OCI-LY7 (cell line): ENCODE results near the gene SHISAL1.

ENCODE experiments used
- EZH2phosphoT487 ChIP-seq: fragments of 200-600 bp; sonication (generic); IDR thresholded peaks from 2 replicates; pipeline ENCODE4 v1.6.1; 2018; ENCODE audit warnings: low read depth, borderline replicate concordance, mild to moderate bottlenecking, mixed run types, antibody characterized with exemption, low read length, moderate library complexity, mixed read lengths
- TF ChIP-seq, protein P1 (sequence below): fragments of 200-600 bp; sonication (generic); conservative IDR thresholded peaks from 2 replicates; pipeline ENCODE4 v1.5.1; 2014; ENCODE audit warnings: mild to moderate bottlenecking, antibody characterized with exemption, low read length, moderate library complexity, mixed read lengths

DNA sequence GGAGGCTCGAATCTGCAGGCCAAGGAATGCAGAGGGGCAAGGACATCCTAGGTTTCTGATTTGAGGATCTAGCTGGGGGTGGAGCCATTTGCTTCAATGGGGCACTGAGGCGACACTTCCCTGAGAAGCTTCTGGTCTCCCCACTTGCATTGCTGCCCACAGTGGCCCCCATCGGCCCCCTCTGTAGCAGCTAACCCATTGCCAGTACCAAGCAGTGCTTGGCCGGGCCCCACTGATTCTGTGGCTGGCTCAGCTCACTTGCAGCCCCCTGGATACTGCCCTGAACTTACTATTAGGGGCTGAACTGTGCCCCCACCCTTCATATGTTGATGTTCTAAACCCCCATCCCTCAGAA lies 42.9 kb upstream of the SHISAL1 start:
- TF ChIP-seq, protein P1, sequence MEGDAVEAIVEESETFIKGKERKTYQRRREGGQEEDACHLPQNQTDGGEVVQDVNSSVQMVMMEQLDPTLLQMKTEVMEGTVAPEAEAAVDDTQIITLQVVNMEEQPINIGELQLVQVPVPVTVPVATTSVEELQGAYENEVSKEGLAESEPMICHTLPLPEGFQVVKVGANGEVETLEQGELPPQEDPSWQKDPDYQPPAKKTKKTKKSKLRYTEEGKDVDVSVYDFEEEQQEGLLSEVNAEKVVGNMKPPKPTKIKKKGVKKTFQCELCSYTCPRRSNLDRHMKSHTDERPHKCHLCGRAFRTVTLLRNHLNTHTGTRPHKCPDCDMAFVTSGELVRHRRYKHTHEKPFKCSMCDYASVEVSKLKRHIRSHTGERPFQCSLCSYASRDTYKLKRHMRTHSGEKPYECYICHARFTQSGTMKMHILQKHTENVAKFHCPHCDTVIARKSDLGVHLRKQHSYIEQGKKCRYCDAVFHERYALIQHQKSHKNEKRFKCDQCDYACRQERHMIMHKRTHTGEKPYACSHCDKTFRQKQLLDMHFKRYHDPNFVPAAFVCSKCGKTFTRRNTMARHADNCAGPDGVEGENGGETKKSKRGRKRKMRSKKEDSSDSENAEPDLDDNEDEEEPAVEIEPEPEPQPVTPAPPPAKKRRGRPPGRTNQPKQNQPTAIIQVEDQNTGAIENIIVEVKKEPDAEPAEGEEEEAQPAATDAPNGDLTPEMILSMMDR: no peak
- no peak for TF ChIP-seq EZH2phosphoT487
